Stimulated activated CD4-positive, alpha-beta T cell treated with anti-CD3 and anti-CD28 coated beads, TNF-alpha, amount 100 ng/mL, for 4 hours (primary cell): ENCODE results near the gene PDSS2.

Experiments used
- DNase-seq, 3 experiments: peaks; one replicate each; pipeline ENCODE4 v3.0.0-alpha.2; 2020; ENCODE audit warnings: low read depth in 3 of 3

PDSS2 gene

GRCh38 chr6:107267634-107268033 is 191.7 kb downstream of the PDSS2 start:
- DNase-seq = no peak

DNA sequence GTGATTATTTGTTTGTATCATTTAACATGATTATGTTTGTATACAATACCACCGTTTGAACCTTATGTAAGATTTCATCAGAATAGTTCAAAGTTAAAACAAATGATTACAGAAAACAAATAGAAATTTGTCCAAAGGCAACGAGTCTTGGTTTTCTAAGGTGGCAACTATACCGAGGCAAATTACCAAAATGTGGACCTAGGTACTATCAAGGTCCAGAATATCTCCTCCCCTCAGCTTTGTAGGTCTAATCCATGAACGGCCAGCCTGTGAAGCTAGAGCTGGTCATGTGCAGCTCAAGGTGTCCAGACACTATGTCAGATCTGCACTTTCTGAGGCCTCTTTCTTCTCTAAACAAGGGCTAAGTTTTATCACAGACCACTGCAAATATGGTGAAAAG is 192.4 kb downstream of the PDSS2 start:
- no peak for DNase-seq

- no peak for DNase-seq
These were observed 192.8 kb downstream of the PDSS2 start for GRCh38 chr6:107266563-107266962.

DNA sequence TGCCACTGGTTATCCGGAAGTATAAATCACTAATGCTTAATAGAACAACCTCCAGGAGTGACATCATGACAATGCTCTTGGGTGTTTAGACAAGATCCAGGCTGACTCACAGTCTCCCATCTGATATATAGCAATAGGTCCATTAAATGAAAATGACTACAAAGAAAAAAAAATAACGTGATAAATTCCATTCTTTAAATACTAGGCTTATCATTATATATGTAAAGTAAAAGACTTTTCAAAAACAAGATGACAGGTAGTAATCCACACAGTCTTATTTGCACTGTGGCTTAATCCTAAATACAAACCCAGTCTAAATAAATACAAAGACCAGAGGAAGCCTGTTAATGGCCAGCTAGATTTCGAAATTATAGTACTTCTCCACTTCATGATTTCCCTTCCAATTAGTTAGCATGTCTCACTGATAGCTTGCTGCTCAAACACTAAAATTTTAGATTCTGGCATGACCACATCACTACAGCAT is 195.0 kb downstream of the PDSS2 start:
- no peak for DNase-seq

- DNase-seq = no peak
These were observed 199.4 kb downstream of the PDSS2 start for GRCh38 chr6:107259951-107260350.

DNA sequence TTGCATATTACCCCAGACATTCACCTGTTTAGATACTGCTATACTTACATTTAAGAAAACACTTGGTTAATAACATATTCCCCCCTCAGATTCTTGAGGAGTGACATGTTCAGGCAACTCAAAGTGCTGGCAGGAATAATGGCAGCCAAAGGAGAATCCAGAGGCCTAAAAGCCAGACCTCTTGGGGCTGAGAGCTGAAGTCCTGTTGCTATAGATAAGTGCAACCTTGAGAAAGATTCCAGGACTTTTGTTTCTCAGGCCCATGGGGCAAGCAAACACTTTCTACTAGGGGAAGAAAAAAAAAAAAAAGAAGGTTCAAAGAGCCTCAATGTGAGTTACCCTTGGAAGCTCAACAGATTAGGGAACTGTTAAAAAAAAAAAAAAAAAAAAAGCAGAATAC is 211.2 kb downstream of the PDSS2 start:
- DNase-seq = no peak

DNA sequence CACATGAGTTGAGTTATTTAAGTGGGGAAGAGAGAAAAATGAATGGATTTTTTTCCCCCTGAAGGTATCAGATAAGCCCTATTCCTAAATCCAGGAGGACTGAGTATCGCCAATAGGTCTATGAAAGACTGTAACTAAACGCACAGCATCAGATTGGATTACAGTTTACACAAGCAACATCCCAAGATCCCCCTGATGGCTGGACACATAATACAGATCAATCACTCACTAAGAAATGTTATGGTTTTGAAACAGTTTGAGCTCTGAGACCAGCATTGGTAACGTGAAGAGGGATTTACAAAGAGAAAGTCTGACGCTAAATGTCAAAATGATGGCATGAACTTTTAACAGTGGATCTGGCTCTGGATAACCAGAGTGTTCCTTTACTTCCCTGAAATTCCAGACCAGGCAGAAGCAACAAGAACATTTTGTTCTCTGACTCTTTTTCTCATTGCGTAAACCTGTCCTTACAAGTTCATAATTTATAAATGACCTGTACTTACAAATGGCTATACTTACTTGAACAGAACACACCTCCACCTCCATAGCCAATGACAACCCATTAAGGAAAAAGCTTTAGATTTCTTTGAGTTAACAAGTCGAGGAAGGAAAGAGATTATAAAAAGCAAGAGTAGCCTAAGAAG is 212.3 kb downstream of the PDSS2 start:
- DNase-seq = no peak

- DNase-seq = no peak
These were observed 213.0 kb downstream of the PDSS2 start for GRCh38 chr6:107246249-107246971.

- DNase-seq = no peak
These were observed 214.5 kb downstream of the PDSS2 start for GRCh38 chr6:107244742-107245480.

DNA sequence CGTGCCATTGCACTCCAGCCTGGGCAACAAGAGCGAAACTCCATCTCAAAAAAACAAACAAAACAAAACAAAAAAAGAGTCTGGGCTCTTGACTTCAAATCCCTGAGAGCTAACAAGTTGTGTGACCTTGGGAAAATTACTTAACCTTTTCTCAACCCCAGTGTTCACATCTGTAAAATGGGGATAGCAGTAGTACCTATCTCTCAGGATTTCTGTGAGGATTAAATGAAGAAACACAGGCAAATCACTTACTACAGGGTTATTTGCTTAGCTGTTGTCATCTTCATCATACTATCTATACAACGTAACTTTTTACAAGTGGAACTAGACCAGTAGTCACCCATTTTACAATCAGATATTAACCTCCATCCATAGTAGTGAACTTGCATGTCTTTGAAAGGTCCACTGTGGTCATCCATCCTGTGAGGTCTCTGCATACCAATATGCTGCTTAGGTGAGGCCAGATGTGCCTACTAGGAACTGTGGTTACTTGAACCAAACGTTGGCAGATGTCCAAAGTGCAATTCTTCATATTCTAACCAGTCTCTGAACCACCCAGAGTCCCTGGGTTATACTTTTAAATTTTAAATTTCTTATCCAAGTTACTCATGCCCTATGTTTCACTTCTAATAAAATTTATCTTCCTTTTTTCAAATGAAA is 215.2 kb downstream of the PDSS2 start:
- no peak for DNase-seq

- DNase-seq = no peak
These were observed 215.9 kb downstream of the PDSS2 start for GRCh38 chr6:107243471-107243870.

GRCh38 chr6:107237992-107238660 is 221.2 kb downstream of the PDSS2 start:
- no peak for DNase-seq

DNA sequence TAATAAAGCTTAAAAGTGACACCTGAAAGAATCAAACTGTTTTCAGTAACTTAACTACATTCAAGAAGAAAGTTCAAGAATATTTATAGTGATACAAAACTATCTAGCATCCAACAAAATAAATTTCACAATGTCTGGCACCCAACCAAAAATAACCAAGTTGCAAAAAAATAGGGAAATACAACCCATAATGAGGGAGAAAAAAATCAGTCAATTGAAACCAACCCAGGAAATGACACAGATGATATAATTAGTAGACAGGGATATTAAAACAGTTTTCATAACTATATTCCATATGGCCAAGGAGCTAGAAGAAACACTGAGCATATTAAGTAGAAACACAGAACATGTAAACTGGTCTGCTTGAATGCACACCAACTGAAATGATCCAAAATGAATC is 223.9 kb downstream of the PDSS2 start:
- no peak for DNase-seq

DNA sequence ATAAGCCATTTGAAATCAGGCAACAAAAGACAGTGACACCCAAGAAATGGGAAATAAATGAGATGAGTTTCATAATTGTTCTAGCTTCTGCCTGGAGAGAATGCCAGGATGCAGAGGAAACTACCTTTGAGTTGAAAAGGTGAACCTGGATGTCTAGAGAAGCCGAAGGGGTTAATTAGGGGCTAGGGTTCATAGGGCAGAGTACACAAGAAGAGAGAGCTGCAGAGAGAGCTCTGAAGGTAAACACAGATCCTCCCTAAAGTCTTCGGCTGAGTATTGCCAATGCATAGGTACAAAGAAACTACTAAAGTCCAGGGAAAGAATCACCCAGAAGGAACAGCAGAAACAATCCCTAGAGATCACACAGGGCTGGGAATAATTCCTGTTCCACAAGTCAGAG is 224.4 kb downstream of the PDSS2 start:
- no peak for DNase-seq

DNA sequence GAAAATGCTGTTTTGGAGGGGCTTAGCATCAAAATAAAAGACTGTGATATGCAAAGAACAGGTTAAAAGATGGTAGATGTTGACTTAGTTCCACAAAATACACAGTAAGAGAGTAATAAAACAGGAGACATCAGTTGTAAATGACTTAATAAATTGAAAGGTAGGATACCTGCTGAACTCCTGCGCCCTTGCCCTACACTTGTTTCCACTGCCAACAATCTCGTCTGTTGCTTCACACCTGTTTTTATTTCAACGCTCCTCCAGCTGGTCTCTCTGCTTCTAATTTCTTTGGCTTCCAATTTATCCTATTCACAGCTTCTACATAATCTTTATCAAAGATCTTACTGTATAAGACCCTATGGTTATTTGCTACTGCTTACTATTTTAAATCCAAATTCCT is 228.1 kb downstream of the PDSS2 start:
- no peak for DNase-seq

- no peak for DNase-seq
These were observed 228.9 kb downstream of the PDSS2 start for GRCh38 chr6:107230448-107230847.

GRCh38 chr6:107230024-107230423 is 229.3 kb downstream of the PDSS2 start:
- no peak for DNase-seq

GRCh38 chr6:107228754-107229153 is 230.6 kb downstream of the PDSS2 start:
- DNase-seq = no peak

DNA sequence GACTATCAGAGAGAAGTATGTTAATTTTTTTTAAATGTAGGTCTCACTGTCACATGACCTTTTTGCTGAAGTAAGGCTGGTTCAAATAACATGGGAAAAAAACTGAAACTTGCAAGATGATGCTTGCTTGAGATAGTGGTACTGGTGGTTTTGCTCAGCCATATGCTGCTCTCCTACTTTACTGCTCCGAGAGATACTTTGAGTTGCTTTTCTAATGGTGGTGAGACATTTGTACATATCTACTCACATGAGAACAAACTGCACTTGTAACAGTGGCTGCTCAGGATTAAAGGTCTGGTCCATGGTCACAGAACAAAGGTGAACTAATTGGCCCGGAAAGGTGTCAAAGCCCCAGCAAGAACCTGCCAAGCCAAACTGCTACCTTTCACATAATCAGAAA is 237.8 kb downstream of the PDSS2 start:
- DNase-seq = no peak

DNA sequence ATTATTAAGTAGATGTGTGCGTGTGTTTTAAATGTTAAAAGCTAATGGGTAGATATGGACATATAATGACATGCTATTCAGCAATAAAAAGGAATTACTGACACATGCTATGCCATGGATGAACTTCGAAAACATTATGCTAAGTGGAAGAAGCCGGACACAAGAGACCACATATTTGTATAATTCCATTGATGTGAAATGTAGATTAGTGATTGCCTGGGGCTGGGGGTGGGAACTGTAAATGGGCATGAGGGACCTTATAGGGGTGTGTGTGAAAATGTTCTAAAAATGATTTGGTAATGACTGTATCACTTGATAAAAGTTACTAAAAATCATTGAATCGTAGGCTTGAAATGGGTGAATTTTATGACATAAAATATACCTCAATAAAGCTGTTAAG is 239.5 kb downstream of the PDSS2 start:
- no peak for DNase-seq

GRCh38 chr6:107218142-107218541 is 241.2 kb downstream of the PDSS2 start:
- DNase-seq = no peak

DNA sequence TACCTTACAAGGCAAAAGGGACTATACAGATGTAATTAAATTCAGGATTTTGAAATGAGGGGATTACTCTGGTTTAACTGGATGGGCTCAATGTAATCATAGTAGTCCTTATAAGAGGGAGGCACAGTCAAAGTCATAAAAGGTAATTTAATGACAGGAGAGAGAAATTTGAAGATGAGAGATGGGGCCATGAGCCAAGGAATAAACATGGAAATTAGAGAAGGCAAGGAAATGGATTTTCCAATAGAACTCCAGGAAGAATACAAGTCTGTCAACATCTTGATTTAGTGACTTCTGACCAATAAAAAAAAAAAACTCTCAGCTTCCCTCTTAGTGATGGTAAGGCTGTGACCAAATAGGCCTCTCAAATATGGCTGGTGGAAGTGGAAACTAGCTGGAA is 242.1 kb downstream of the PDSS2 start:
- no peak for DNase-seq
